GM12878 (cell line): ENCODE data around the gene LTC4S.

Experiments used
- EED ChIP-seq: sonication (generic); IDR thresholded peaks from 2 replicates; pipeline ENCODE4 v1.6.1; 2016; ENCODE audit warnings: antibody characterized with exemption, low read depth
- EP300 ChIP-seq, 2 experiments: fragments of 150-350 bp in 1 of 2; IDR thresholded peaks; 2 replicates each; pipeline ENCODE4 v1.6.1; 2011 to 2012; ENCODE audit warnings: low read depth in 2 of 2, low read length in 2 of 2, borderline replicate concordance in 1 of 2, improper control_type of control experiment in 1 of 2, inconsistent platforms in 1 of 2; ENCODE audit not compliant: control insufficient read depth in 1 of 2
- EZH2 ChIP-seq: IDR thresholded peaks from 2 replicates; pipeline ENCODE4 v1.6.1; 2012; ENCODE audit warnings: low read depth, mild to moderate bottlenecking, control low read depth, inconsistent platforms, low read length, borderline replicate concordance; ENCODE audit not compliant: control insufficient read depth
- FOXM1 ChIP-seq: IDR thresholded peaks from 2 replicates; pipeline ENCODE4 v1.6.1; 2012; ENCODE audit warnings: low read depth, mild to moderate bottlenecking, inconsistent platforms, low read length, moderate library complexity
- HCFC1 ChIP-seq: fragments of 150-350 bp; IDR thresholded peaks from 2 replicates; pipeline ENCODE4 v1.6.1; 2014; ENCODE audit warnings: low read length
- PRDM15 ChIP-seq: fragments of 450-650 bp; formaldehyde crosslinking; IDR thresholded peaks from 2 replicates; pipeline ENCODE4 v1.4.0; 2020; ENCODE audit warnings: mild to moderate bottlenecking, moderate library complexity
- SIN3A ChIP-seq: IDR thresholded peaks from 2 replicates; pipeline ENCODE4 v1.6.1; 2012; ENCODE audit warnings: low read depth, low read length, improper control_type of control experiment
- TF ChIP-seq, protein P1 (sequence below), 3 experiments: IDR thresholded peaks in 2 of 3; conservative IDR thresholded peaks in 1 of 3; 2 replicates each; pipeline ENCODE4 v1.5.1; 2011; ENCODE audit warnings: low read depth in 3 of 3, low read length in 3 of 3, mild to moderate bottlenecking in 3 of 3, control low read depth in 2 of 3, moderate library complexity in 2 of 3, inconsistent platforms in 1 of 3, mixed read lengths in 1 of 3; ENCODE audit not compliant: control insufficient read depth in 2 of 3, insufficient read depth in 1 of 3; ENCODE audit errors: extremely low read depth in 1 of 3

GRCh38 chr5:179758955-179759354, 34.8 kb upstream of the LTC4S start:
- TF ChIP-seq HCFC1 (no peak), EP300 (IDR thresholded peaks at IDR 0.05; ENCODE audit: borderline replicate concordance in 1 of 2, control insufficient read depth in 1 of 2, low read depth in 2 of 2, low read length in 2 of 2) (no peak), EZH2 (no peak), PRDM15 (CRISPR knock-in tag) (no peak), SIN3A (no peak), FOXM1 (no peak), EED (no peak)
- TF ChIP-seq, protein P1, sequence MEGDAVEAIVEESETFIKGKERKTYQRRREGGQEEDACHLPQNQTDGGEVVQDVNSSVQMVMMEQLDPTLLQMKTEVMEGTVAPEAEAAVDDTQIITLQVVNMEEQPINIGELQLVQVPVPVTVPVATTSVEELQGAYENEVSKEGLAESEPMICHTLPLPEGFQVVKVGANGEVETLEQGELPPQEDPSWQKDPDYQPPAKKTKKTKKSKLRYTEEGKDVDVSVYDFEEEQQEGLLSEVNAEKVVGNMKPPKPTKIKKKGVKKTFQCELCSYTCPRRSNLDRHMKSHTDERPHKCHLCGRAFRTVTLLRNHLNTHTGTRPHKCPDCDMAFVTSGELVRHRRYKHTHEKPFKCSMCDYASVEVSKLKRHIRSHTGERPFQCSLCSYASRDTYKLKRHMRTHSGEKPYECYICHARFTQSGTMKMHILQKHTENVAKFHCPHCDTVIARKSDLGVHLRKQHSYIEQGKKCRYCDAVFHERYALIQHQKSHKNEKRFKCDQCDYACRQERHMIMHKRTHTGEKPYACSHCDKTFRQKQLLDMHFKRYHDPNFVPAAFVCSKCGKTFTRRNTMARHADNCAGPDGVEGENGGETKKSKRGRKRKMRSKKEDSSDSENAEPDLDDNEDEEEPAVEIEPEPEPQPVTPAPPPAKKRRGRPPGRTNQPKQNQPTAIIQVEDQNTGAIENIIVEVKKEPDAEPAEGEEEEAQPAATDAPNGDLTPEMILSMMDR (IDR thresholded peaks at IDR 0.05 in 2 of 3, conservative IDR thresholded peaks at IDR 0.05 in 1 of 3; ENCODE audit: control insufficient read depth in 2 of 3, extremely low read depth in 1 of 3, insufficient read depth in 1 of 3, low read depth in 3 of 3, low read length in 3 of 3), result no peak
